GM19025 (cell line): ENCODE data around the gene SP9.
"Not testable (repeated sequence)": the region's sequence is repeated elsewhere in the genome, so short reads cannot be mapped to it uniquely, and the experiment has no call there.

Experiments used
- ATAC-seq: cut with Tn5 transposase; IDR thresholded peaks from one replicate; pipeline ENCODE4 v1.9.1; 2021; ENCODE audit warnings: mild to moderate bottlenecking, low read depth, moderate library complexity; ENCODE audit not compliant: unreplicated experiment

SP9 gene

GRCh38 chr2:174343623-174344455, 9.1 kb downstream of the SP9 start:
- no peak for ATAC-seq

- ATAC-seq = no peak
These were observed 10.1 kb downstream of the SP9 start for GRCh38 chr2:174344716-174345461.

- no peak for ATAC-seq
These were observed 15.3 kb downstream of the SP9 start for GRCh38 chr2:174350018-174350417.

- ATAC-seq = no peak
These were observed 15.9 kb downstream of the SP9 start for GRCh38 chr2:174350593-174351181.

GRCh38 chr2:174353004-174353403, 18.2 kb downstream of the SP9 start:
- no peak for ATAC-seq

DNA sequence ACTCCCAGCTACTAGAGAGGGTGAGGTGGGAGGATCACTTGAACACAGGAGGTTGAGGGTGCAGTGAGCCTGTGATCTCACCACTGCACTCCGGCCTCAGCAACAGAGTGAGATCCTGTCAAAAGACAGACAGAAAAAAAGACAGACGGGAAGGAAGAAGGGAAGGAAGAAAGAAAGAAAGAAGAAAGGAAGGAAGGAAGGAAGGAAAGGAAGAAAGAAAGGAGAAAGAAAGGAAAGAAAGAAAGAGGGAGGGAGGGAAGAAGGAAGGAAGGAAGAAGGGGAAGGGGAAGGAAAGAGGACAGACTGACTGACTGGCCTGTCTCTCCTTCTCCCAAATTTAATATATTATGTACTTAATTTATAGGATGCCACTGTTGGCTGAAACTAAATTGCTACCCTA, 21.6 kb downstream of the SP9 start:
- ATAC-seq = no peak

GRCh38 chr2:174359663-174360062, 24.9 kb downstream of the SP9 start:
- ATAC-seq = not testable (repeated sequence)

DNA sequence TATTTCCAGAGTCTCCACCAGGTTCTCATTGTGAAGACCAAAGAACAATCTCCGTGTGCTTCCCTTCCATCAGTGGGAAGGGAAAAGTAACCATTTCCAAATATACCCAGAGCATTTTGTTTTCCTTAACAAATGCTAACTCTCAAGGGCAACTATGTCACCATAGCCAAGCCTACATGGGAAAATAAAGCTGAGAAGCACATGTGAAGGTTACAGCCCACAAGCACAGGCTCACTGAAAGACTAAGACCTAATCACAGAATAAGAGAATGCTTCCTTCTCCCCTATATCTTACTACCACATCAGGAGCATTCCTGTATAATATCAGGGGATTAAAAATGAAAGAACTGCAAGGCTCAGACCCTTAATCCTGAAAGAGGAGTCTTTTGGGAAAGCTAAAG, 28.2 kb downstream of the SP9 start:
- no peak for ATAC-seq

DNA sequence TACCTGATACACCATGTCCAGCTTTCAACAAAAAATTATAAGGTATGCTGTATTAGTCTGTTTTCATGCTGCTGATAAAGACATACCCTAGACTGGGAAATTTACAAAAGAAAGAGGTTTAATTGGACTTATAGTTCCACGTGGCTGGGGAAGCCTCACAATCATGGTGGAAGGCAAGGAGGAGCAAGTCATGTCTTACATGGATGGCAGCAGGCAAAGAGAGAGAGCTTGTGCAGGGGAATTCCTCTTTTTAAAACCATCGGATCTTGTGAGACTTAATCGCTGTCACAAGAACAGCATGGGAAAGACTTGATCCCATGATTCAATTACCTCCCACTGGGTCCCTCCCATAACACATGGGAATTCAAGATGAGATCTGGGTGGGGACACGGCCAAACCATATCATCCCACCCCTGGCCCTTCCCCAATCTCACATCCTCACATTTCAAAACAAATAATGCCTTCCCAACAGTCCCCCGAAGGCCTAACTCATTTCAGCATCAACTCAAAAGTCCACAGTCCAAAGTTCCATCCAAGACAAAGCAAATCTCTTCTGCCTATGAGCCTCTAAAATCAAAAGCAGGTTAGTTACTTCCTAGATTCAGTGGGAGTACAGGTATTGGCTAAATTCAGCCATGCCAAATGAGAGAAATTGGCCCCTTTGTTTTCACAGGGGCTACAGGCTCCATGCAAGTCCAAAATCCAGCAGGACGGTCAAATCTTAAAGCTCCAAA, 28.9 kb downstream of the SP9 start:
- ATAC-seq = not testable (repeated sequence)

DNA sequence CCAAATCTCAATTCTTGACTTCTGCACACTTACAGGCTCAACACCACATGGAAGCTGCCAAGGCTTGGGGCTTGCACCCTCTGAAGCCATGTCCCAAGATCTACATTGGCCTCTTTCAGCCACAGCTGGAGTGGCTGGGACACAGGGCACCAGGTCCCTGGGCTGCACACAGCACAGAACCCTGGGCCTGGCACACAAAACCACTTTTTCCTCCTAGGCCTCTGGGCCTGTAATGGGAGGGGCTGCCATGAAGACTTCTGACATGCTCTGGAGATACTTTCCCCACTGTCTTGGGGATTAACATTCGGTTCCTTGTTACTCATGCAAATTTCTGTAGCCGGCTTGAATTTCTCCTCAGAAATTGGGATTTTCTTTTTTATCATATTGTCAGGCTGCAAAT, 29.9 kb downstream of the SP9 start:
- ATAC-seq = no peak

GRCh38 chr2:174365571-174365970, 30.8 kb downstream of the SP9 start:
- no peak for ATAC-seq

DNA sequence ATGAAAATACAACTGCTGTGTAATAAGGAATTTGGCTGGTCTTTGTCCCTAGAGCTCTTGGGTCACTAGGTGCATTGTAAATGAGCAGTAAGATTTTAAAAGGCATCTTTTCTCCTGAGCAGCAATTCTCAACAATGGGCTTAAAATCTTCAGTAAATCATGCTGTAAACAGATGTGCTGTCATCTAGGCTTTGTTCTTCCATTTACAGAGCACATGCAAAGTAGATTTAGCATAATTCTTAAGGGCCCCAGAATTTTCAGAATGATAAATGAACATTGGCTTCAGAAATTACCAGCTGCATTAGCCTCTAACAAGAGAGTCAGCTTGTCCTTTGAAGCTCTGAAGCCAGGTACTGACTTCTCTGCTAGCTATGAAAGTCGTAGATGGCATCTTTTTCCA, 33.9 kb downstream of the SP9 start:
- ATAC-seq = no peak

- ATAC-seq = no peak
These were observed 42.2 kb downstream of the SP9 start for GRCh38 chr2:174376967-174377366.

- no peak for ATAC-seq
These were observed 49.0 kb downstream of the SP9 start for GRCh38 chr2:174383796-174384195.

DNA sequence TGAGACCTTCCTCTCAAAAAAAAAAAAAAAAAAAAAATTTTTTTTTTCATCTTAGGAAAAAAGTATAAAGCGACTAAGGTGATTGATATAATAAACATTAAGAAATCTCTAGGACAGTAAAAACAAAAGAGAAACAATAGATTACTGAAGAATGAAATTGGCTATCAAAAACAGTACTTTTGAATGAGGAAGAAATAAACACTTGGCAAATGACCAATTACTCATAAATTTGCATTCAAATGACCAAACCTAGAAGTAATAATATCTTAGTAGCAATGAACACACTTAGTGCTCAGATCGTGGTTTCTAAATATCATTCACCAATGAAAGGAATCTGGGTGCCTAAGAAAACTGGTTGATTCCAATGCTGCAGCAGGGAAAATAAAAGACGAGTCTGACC, 50.4 kb downstream of the SP9 start:
- ATAC-seq = no peak
